Endodermal cell (in vitro differentiated cells): ENCODE measurements around the gene ASS1. TPM values are rescaled to one million over a fixed set of nuclear protein-coding genes. Genes with fewer than 3 reads are reported as not detected.
A peak's percentile ranks its signal among the peaks of the same experiment; 100 is the strongest.

Experiments used
- DNase-seq: peaks from one replicate; pipeline ENCODE4 v3.0.0-alpha.2; 2017
- H3K27ac ChIP-seq: 2 replicates; pipeline ENCODE4 v1.5.1; 2013; ENCODE audit warnings: mild to moderate bottlenecking, low read depth, low read length, moderate library complexity
- H3K27me3 ChIP-seq: 2 replicates; pipeline ENCODE4 v1.6.1; 2013; ENCODE audit warnings: mild to moderate bottlenecking, low read length, moderate library complexity; ENCODE audit not compliant: insufficient read depth, control insufficient read depth, poor library complexity, severe bottlenecking
- H3K36me3 ChIP-seq: 2 replicates; pipeline ENCODE4 v1.7.0; 2013; ENCODE audit warnings: mild to moderate bottlenecking, low read length, moderate library complexity; ENCODE audit not compliant: control insufficient read depth, insufficient read depth
- H3K4me1 ChIP-seq: one replicate; pipeline ENCODE4 v1.7.0; 2013; ENCODE audit warnings: low read length; ENCODE audit not compliant: control insufficient read depth, insufficient read depth
- H3K4me3 ChIP-seq: 2 replicates; pipeline ENCODE4 v1.5.1; 2013; ENCODE audit warnings: mild to moderate bottlenecking, low read length, moderate library complexity
- H3K9ac ChIP-seq: 2 replicates; pipeline ENCODE4 v1.6.1; 2013; ENCODE audit warnings: mild to moderate bottlenecking, low read length, moderate library complexity; ENCODE audit not compliant: poor library complexity, severe bottlenecking; ENCODE audit errors: extremely low read depth
- H3K9me3 ChIP-seq: 2 replicates; pipeline ENCODE4 v1.6.1; 2013; ENCODE audit warnings: mild to moderate bottlenecking, low read length, moderate library complexity; ENCODE audit not compliant: control insufficient read depth
- H3K27ac Mint-ChIP-seq: 2 replicates; pipeline ENCODE4 v1.8.0; 2020; ENCODE audit warnings: mixed read lengths
- H3K27me3 Mint-ChIP-seq: 2 replicates; pipeline ENCODE4 v1.8.0; 2021; ENCODE audit warnings: mild to moderate bottlenecking, mixed read lengths; ENCODE audit not compliant: insufficient read depth
- H3K36me3 Mint-ChIP-seq: 2 replicates; pipeline ENCODE4 v1.8.0; 2020; ENCODE audit warnings: low read depth, mixed read lengths
- H3K4me1 Mint-ChIP-seq: 2 replicates; pipeline ENCODE4 v1.8.0; 2020; ENCODE audit warnings: mixed read lengths
- H3K4me3 Mint-ChIP-seq: 2 replicates; pipeline ENCODE4 v1.8.0; 2020; ENCODE audit warnings: mild to moderate bottlenecking, moderate library complexity, mixed read lengths
- H3K9me3 Mint-ChIP-seq: 2 replicates; pipeline ENCODE4 v1.8.0; 2020; ENCODE audit warnings: mild to moderate bottlenecking, mixed read lengths
- WGBS, 2 experiments: methylation state at CpG; one replicate each; pipeline versions ENCODE4 v1.1.5 to v1.1.7; 2013; ENCODE audit warnings: missing lambda C conversion rate in 2 of 2, mixed read lengths in 1 of 2; ENCODE audit not compliant: insufficient coverage in 1 of 2, insufficient read length in 1 of 2; 5-methylcytosine and 5-hydroxymethylcytosine counted together
- long read RNA-seq, 4 experiments: library from polyadenylated mRNA in 2 of 4; library from RNA in 1 of 4; library from capped mRNA in 1 of 4; stranded (forward) in 3 of 4; unstranded in 1 of 4; transcript quantifications; one replicate each; pipeline ENCODE4 v2.0.0, GENCODE V29; 2020 to 2021; ENCODE audit warnings: inconsistent platforms in 1 of 4
- polyA plus RNA-seq, 2 experiments: library from polyadenylated mRNA; stranded (reverse); fragments of 50-300 nt; gene quantifications; one replicate each; pipeline ENCODE4 v1.2.3, GENCODE V29; 2013
- total RNA-seq, 2 donors: library from RNA; stranded (reverse); fragmentation: NEBNext Ultra II Directional in 1 of 2; extraction: Animal tissue kit (Norgen Biotek cat#: 25700) in 1 of 2; gene quantifications; 2 replicates in 1 of 2; 3 replicates in 1 of 2; pipeline ENCODE4 v1.2.1, GENCODE V29; 2021
- TF ChIP-seq, protein P1 (sequence below): fragments of 200-600 bp; sonication (generic); conservative IDR thresholded peaks from 2 replicates; pipeline ENCODE4 v1.5.0; 2021; ENCODE audit warnings: antibody characterized with exemption, mild to moderate bottlenecking

The ASS1 gene
- total RNA-seq: 10 to 100 TPM; 30.9 to 57.2 TPM
- polyA plus RNA-seq (2013, experiment 1 of 2): 37.9 TPM
- polyA plus RNA-seq (2013, experiment 2 of 2): 30.1 TPM
- long read RNA-seq, experiment 1, transcript ASS1-201 (15 exons, 1,564 nt): major isoform, 15 of 33 reads
- long read RNA-seq, experiment 1, partial matches to known transcripts: 13 of 33 reads
- long read RNA-seq, experiment 1, other reads (novel, unspliced or antisense): 5 of 33 reads
- long read RNA-seq, experiment 2, transcript ASS1-201 (15 exons, 1,564 nt): major isoform, 44 of 55 reads
- long read RNA-seq, experiment 2, partial matches to known transcripts: 7 of 55 reads
- long read RNA-seq, experiment 2, other reads (novel, unspliced or antisense): 4 of 55 reads
- long read RNA-seq, experiment 3, transcript ASS1-201 (15 exons, 1,564 nt): major isoform, 140 of 152 reads
- long read RNA-seq, experiment 3, partial matches to known transcripts: 6 of 152 reads
- long read RNA-seq, experiment 3, other reads (novel, unspliced or antisense): 3 of 152 reads
- long read RNA-seq, experiment 4, transcript ASS1-201 (15 exons, 1,564 nt): major isoform, 97 of 108 reads
- long read RNA-seq, experiment 4, transcript ASS1-203 (16 exons, 1,548 nt): minor isoform, 6 of 108 reads
- long read RNA-seq, experiment 4, partial matches to known transcripts: 2 of 108 reads
- long read RNA-seq, experiment 4, other reads (novel, unspliced or antisense): 3 of 108 reads

DNA sequence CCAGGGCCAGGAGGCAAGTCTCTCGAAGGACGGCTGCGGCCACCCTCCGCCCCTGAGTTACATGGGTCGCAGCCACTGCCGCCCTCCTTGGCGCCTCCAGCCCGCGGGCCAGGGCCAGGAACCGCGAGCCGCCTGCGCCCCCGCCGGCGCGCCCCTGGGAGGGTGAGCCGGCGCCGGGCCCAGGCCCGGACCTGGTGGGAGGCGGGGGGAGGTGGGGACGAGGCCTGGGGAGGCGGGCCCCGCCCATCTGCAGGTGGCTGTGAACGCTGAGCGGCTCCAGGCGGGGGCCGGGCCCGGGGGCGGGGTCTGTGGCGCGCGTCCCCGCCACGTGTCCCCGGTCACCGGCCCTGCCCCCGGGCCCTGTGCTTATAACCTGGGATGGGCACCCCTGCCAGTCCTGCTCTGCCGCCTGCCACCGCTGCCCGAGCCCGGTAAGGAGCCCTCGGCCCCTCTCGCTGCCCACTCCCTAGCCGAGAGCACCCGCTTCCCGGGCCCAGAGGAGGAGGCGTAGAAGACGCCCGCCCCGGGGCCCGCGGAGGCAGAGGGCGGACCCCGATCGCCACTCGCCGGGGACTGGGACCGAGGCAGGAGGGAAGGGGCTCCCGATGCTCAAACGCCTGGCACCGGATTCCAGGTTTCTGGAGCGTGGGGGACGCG lies at the start of gene ASS1:
Gene ASS1, plus strand, starts transcription at position 397 of the 657 bp plus-strand sequence. CDS start 7,268 bp downstream, outside the sequence.
- WGBS, 2 experiments: 0 to 2% methylated on average over 25 to 66 of the region's 66 CpGs
- H3K27ac Mint-ChIP-seq: no peak within 1 kb of the TSS
- Histone ChIP-seq H3K27ac (no peak within 1 kb of the TSS), H3K4me3 (peak within 1 kb of the TSS; percentile 81), H3K9me3 (peaks cover 16% of the 10 kb centered on the region), H3K4me1 (peaks cover 12% of the 10 kb centered on the region), H3K27me3 (peaks cover 21% of the 10 kb centered on the region), H3K9ac (peak within 1 kb of the TSS; percentile 47), H3K36me3 (no peaks in the 10 kb centered on the region)
- H3K4me1 Mint-ChIP-seq: peaks cover 15% of the 10 kb centered on the region
- H3K36me3 Mint-ChIP-seq: no peaks in the 10 kb centered on the region
- peak; percentile 90 for DNase-seq
- peak within 1 kb of the TSS; percentile 59 for H3K4me3 Mint-ChIP-seq
- H3K27me3 Mint-ChIP-seq: peaks cover 22% of the 10 kb centered on the region
- TF ChIP-seq, protein P1, sequence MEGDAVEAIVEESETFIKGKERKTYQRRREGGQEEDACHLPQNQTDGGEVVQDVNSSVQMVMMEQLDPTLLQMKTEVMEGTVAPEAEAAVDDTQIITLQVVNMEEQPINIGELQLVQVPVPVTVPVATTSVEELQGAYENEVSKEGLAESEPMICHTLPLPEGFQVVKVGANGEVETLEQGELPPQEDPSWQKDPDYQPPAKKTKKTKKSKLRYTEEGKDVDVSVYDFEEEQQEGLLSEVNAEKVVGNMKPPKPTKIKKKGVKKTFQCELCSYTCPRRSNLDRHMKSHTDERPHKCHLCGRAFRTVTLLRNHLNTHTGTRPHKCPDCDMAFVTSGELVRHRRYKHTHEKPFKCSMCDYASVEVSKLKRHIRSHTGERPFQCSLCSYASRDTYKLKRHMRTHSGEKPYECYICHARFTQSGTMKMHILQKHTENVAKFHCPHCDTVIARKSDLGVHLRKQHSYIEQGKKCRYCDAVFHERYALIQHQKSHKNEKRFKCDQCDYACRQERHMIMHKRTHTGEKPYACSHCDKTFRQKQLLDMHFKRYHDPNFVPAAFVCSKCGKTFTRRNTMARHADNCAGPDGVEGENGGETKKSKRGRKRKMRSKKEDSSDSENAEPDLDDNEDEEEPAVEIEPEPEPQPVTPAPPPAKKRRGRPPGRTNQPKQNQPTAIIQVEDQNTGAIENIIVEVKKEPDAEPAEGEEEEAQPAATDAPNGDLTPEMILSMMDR: no peak
- peaks cover 19% of the 10 kb centered on the region for H3K9me3 Mint-ChIP-seq

DNA sequence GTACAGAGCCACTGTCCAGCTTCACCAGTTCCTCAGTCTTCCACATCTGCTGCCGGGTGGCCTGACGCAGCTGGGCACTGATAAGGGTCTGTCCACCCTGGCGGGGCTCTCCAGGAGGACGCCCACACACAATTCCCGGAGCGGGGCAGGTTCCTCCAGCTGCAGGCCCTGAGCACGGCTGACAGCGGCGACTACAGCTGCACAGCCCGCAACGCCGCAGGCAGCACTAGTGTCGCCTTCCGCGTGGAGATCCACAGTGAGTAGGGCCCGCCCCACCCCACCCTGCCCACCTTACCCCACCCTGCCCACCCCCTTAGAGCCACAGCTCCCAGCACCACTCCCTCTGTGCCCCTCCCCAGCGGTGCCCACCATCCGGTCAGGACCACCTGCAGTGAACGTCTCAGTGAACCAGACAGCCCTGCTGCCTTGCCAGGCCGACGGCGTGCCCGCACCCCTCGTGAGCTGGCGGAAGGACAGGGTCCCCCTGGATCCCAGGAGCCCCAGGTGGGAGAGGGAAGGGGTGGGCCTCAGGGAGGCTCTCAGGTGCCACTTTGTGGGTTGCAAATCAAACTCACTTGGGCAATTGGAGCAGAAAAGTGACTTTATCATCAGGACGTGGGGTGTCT lies 48.8 kb upstream of the ASS1 start:
- Histone ChIP-seq H3K9me3 (no peaks in the 10 kb centered on the region), H3K27ac (no peak overlapping the region), H3K36me3 (no peaks in the 10 kb centered on the region), H3K9ac (no peak overlapping the region), H3K27me3 (no peaks in the 10 kb centered on the region), H3K4me1 (no peaks in the 10 kb centered on the region), H3K4me3 (no peak overlapping the region)
- H3K27me3 Mint-ChIP-seq: no peaks in the 10 kb centered on the region
- no peak overlapping the region for H3K27ac Mint-ChIP-seq
- H3K4me1 Mint-ChIP-seq: no peaks in the 10 kb centered on the region
- H3K9me3 Mint-ChIP-seq: no peaks in the 10 kb centered on the region
- no peak for DNase-seq
- no peaks in the 10 kb centered on the region for H3K36me3 Mint-ChIP-seq
- no peak overlapping the region for H3K4me3 Mint-ChIP-seq
- 92 to 100% methylated on average over 8 to 19 of the region's 26 CpGs for WGBS, 2 experiments
- TF ChIP-seq, protein P1: no peak

DNA sequence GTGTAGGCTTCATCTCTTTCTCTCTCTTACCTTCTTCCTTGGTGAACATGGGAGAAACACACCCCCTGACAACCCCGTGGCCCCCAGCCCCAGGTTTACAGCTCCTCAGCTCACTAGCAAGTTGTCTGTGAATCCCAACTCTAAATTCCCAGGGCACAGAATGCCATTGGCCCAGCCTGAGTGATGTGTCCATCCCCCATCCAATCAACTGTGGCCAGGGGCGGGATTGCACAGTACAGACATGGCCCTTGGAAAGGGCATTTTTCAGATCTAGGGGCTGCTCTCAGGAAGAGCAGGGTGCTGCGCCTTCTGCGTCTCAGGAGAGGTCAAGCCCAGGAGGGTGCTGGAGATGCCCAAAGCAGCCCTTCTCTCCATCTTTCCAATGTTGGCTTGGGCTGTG lies 48.2 kb upstream of the ASS1 start:
- H3K9me3 Mint-ChIP-seq: no peaks in the 10 kb centered on the region
- Histone ChIP-seq H3K9ac (no peak overlapping the region), H3K4me3 (no peak overlapping the region), H3K27ac (no peak overlapping the region), H3K4me1 (no peaks in the 10 kb centered on the region), H3K36me3 (no peaks in the 10 kb centered on the region), H3K9me3 (no peaks in the 10 kb centered on the region), H3K27me3 (no peaks in the 10 kb centered on the region)
- H3K36me3 Mint-ChIP-seq: no peaks in the 10 kb centered on the region
- TF ChIP-seq, protein P1: no peak
- H3K4me3 Mint-ChIP-seq: no peak overlapping the region
- H3K27me3 Mint-ChIP-seq: no peaks in the 10 kb centered on the region
- no peaks in the 10 kb centered on the region for H3K4me1 Mint-ChIP-seq
- 91 to 100% methylated on average over 3 to 4 of the region's 4 CpGs for WGBS, 2 experiments
- DNase-seq: no peak
- no peak overlapping the region for H3K27ac Mint-ChIP-seq
